ENCODE measurements around the gene DIAPH3. TPM values are rescaled to one million over a fixed set of nuclear protein-coding genes. Genes with fewer than 3 reads are reported as not detected.
A peak's percentile ranks its signal among the peaks of the same experiment; 100 is the strongest.

Gene DIAPH3
- total RNA-seq, 1 donor = 30.7 TPM

GRCh38 chr13:60016229-60016628 is 147.5 kb downstream of the DIAPH3 start:
- H3K4me3 ChIP-seq (ENCODE audit: low read depth, low read length) = no peak overlapping the region
- TF ChIP-seq CTCF (IDR thresholded peaks at IDR 0.05; ENCODE audit: insufficient read depth, low read depth, low read length) = no peak
- no peak for DNase-seq (ENCODE audit: low read depth)

- TF ChIP-seq CTCF (IDR thresholded peaks at IDR 0.05; ENCODE audit: insufficient read depth, low read depth, low read length) = no peak
- DNase-seq (ENCODE audit: low read depth) = no peak
- H3K4me3 ChIP-seq (ENCODE audit: low read depth, low read length) = no peak overlapping the region
These were observed 150.6 kb downstream of the DIAPH3 start for GRCh38 chr13:60013166-60013565.

GRCh38 chr13:60012488-60012887 is 151.2 kb downstream of the DIAPH3 start:
- TF ChIP-seq CTCF (IDR thresholded peaks at IDR 0.05; ENCODE audit: insufficient read depth, low read depth, low read length) = no peak
- DNase-seq (ENCODE audit: low read depth) = no peak
- H3K4me3 ChIP-seq (ENCODE audit: low read depth, low read length) = no peak overlapping the region

GRCh38 chr13:60009300-60010253 is 154.2 kb downstream of the DIAPH3 start:
- DNase-seq (ENCODE audit: low read depth) = peak; percentile 12
- no peak overlapping the region for H3K4me3 ChIP-seq (ENCODE audit: low read depth, low read length)
- TF ChIP-seq CTCF (IDR thresholded peaks at IDR 0.05; ENCODE audit: insufficient read depth, low read depth, low read length) = no peak

GRCh38 chr13:60001889-60002288 is 161.8 kb downstream of the DIAPH3 start:
- no peak for DNase-seq (ENCODE audit: low read depth)
- no peak for TF ChIP-seq CTCF (IDR thresholded peaks at IDR 0.05; ENCODE audit: insufficient read depth, low read depth, low read length)

GRCh38 chr13:60000976-60001375 is 162.8 kb downstream of the DIAPH3 start:
- no peak for DNase-seq (ENCODE audit: low read depth)
- no peak for TF ChIP-seq CTCF (IDR thresholded peaks at IDR 0.05; ENCODE audit: insufficient read depth, low read depth, low read length)
- no peak overlapping the region for H3K4me3 ChIP-seq (ENCODE audit: low read depth, low read length)

More at GRCh38 chr13:60001889-60002288, 161.8 kb downstream of the DIAPH3 start:
- H3K4me3 ChIP-seq (ENCODE audit: low read depth, low read length) = no peak overlapping the region
